GM19463 (cell line): ENCODE results near the gene KRTAP10-2.
"Not testable (repeated sequence)": the region's sequence is repeated elsewhere in the genome, so short reads cannot be mapped to it uniquely, and the experiment has no call there.

Source experiments
- ATAC-seq: cut with Tn5 transposase; IDR thresholded peaks from one replicate; pipeline ENCODE4 v1.9.1; 2021; ENCODE audit warnings: mild to moderate bottlenecking, moderate library complexity; ENCODE audit not compliant: unreplicated experiment

KRTAP10-2 gene

DNA sequence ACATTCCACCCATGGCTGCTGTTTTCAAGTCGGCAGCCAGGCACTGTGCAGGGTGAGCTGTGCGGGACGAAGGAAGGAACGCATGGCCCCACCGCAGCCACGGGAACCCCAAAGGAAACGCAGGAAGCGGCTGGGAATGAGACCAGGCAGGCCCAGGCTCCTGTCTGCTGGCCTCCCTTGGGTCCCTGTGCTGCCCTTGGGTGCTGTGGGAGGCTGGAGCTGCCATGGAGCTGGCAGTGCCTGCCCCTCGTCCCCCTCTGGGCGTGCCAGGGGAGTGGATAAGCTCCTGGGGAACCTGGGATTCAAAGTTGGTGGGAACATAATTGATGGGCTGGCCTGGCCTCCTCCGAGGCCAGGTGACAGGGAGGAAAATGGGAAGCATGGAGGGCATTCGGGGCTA lies 17.0 kb upstream of the KRTAP10-2 start:
- ATAC-seq = no peak

DNA sequence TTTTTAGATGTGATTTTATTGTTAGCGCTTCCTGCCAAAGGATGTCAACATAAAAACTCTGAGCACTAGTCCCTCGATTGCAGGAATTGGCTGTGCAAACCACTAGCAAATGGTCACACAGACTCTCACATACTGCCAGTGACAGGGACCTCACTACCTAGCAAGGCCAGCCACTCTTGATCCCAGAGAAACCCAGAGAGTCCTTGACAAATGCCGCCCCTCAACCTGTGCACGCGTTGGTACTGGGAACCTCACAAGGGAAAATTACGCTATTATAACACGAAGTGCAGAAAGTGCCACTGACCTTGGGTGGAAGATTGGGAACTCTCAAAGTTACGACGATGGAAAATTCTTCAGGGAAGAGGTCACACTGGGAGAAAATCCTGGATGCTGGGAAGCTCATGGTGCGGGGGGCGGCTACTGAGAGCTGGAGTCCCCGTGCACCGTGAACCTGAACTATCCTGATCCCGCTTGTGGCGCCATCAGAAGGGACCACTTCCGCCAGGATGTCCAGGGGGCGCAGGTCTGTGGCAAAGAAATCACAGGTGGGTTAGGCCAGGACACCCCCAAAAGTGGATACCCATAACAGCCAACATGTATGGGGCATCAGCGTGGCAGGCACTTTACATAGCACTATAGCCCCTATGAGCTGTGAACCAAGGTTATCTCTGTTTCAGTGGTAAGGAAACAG lies 16.3 kb upstream of the KRTAP10-2 start:
- no peak for ATAC-seq

DNA sequence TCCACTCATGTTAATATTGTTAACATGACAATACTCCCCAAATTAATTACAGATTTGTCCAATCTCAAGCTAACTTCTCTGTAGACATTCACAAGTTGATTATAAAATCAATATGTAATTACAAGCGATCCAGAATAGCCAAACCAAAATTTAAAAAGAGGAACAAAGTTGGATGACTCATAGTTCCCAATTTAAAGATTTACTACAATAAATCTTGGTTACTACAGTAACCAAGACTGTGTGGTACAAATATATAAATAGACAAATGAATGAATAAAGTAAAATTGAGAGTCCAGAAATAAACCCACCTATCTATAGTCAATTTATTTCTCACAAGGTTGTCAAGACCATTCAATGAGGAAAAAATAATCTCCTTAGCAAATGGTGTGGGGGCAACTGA lies 15.1 kb upstream of the KRTAP10-2 start:
- no peak for ATAC-seq

DNA sequence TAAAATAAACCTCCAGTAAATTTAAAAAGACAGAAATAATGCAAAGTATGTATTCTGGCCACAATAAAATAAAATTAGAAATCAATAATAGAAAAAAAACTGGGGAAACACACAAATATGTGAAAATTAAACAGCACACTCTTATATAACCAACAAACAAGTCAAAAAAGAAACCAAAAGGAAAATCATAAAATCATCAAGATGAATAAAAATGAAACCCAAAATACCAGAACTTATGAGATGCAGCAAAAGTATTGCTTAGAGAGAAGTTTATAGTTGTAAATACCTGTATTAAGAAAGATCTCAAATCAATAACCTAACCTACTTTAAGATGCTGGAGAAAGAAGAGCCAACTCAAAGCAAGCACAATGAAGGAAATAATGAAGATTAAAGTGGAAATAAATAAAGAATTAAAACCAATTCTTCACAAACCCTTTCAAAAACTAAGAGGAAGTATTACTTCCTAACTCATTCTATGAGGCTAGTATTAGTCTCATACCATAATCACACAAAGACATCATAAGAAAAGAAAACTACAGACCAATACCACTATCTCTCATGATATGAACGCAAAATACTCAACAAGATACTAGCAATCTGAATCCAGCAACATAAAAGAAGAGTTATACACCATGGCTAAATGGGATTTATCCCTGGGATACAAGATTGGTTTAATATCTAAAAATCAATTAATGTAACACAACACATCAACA lies 13.7 kb upstream of the KRTAP10-2 start:
- no peak for ATAC-seq

DNA sequence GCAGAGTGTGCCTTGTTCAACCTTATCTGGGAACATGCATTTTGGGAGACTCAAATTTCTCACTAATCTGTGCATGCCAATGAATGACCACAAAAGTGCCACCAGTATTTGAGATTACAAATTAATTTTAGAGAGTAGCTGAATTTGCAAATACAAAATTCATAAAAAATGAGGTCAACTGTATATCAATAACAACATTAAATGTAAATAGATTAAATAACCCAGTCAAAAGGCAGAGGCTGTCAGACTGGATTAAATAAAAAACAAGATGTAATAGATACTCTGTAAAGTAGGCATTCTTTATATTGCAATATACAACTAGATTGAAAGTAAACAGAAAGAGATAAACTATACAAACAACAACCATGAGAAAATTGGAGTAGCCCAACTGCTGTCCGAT lies 12.8 kb upstream of the KRTAP10-2 start:
- ATAC-seq = no peak

DNA sequence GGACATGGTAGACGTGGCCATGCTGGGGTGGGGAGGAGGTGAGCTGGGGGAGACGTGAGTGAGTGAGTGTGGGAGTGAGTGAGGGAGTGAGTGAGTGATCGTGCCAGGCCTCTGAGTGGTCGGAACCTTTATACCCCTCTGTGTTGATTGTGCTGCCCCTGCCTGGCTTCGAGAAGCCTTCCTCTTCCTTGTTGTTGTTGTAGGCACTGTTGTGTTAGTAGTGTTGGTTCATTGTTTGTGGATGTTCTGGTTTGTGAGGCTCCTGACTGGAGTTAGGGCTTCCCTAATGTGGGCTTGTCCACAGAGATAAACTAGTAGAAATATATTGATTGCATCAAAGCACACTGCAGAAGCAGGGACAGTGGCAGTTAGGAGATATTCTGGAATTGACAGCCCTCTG lies 7.4 kb upstream of the KRTAP10-2 start, which contains the start of gene KRTAP10-3:
Gene KRTAP10-3 (minus strand): TSS at position 101 of the 400 bp plus-strand sequence. CDS start 80 bp downstream, at position 21.
- no peak for ATAC-seq

DNA sequence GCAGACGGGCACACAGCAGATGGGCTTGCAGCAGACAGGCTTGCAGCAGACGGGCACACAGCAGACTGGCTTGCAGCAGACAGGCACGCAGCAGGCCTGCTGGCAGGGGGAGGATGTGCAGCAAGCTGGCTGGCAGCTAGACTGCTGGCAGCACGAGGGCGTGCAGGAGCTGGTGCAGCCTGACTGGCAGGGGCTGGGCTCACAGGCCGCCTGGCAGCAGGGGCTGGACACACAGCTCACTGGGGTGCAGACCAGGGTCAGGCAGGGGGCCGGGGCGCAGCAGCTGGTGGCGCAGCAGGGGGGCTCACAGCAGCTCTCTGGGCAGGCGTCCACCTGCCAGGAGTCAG lies 7.0 kb upstream of the KRTAP10-2 start:
- not testable (repeated sequence) for ATAC-seq

DNA sequence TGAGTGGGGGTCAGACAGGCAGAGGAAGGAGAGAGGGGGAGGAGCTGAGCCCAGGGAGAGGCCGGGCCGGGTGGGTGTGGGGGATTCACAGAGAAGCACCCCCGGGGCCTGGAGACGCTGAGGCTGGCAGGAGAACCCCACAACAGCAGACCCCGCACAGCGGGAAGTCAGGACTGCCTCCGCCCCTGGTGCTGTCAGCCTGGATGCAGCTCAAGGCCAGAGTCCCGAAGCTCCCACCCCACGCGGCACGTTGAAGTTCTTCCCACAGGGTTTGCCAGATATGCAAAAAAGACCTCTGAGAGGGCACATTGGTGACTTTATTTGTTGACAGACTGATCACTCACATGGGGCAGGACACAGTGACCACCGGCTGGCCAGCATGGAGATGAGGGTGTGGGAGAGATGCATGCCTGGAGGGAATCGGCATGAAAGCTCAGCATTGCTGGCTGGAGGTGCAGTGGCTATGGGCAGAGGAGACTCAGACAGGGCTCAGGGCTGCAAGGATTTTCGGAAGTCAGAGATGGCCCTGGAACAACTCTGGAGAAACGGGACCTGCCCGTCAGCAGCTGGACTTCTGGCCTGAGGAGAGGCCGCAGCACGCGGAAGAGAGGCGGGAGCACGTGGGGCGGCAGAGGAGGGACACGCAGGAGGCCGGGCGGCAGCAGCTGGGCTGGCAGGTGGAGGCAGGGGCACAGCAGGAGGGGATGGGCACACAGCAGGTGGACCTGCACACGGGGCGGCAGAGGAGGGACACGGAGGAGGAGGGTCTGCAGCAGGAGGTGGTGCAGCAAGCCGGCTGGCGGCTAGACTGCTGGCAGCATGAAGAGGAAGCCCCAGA lies 6.4 kb upstream of the KRTAP10-2 start:
- no peak for ATAC-seq

DNA sequence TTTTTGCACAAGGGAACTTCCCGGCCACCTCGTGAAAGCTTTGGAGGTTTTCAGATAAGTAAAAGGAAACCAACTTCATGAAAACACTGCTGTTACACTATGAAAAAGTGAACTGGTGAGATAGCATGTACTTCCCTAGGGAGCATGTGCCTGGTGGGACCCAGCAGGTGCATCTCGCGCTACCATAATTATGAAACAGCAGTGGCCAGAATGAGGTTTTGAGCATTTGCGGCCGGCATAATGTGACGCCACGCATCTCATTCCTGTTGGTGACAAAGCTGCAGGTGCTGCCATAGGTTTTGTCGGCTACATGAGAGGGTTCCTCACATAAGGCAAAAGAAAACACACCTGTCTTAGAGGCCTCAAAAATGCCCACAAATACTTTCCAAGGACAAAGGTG lies 5.6 kb upstream of the KRTAP10-2 start:
- ATAC-seq = no peak

DNA sequence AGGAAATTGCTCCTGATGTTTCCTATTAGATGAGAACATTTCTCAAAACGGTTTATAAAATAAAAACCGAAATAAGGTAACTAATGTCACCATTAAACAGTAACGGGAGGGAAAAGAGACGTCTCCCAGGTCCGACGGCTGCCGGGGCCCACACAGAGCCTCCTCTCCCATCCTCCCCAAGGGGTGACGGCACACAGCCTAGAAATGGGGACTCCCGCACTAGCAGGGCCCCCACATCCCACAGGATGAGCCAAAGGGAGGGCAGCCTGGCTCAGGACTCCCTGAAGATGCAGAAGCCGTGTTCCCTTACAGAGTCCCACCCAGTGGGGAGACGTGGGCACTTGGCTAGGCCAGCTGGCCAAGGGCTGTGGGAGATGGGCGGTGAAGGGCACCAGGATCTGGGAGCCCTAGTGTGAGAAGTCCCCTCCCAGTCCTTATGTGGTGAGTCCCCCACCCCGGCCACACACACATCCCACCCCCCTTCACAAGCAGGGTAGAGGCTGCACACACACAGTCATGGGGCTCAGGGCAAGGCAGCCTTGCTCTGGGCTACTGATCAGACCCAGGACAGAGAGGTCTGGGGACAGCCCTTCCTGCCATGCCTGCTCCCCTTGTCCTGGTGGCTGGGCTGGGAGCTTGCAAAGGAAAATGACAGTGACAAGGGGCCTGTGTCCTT lies 4.0 kb upstream of the KRTAP10-2 start:
- ATAC-seq = no peak

DNA sequence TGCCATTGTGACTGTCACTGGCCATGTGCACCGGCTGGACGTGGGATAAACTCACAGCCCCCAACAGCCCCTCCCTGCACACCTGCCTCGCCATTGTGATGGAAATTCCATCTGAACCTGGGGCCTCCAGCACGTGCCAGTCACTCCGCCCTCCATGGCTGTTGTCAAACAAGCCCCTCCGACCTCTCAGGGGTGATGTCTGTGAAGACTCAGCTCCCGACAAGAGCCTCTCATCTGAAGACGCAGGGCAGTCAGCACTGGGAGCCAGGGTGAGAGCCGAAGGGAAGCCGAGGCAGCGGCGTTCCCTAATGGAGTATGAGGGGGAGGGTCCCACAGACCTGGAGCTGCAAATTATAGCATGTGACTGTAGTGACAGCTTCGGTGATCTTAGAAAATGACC lies 1.4 kb upstream of the KRTAP10-2 start:
- no peak for ATAC-seq

DNA sequence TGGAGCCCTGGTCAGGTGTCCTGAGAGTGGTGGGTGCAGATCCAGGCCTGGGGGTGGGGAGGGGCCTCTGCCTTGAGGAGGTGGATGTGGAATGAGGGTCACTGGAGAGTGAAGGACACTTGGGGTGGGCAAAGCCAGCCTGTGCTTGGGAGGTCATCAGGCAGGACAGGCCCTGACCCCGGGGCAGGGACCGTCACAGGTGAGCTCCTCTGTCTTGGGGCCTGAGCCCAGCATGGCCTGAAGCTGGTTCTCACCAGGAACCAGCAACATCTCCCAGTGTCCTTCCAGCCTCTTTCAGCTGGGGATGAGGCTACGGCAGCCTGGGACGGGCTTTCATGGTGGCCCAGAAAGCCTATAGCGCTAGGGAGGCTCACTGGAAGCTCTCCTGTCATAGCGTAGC lies 831 bp upstream of the KRTAP10-2 start:
- ATAC-seq = no peak

DNA sequence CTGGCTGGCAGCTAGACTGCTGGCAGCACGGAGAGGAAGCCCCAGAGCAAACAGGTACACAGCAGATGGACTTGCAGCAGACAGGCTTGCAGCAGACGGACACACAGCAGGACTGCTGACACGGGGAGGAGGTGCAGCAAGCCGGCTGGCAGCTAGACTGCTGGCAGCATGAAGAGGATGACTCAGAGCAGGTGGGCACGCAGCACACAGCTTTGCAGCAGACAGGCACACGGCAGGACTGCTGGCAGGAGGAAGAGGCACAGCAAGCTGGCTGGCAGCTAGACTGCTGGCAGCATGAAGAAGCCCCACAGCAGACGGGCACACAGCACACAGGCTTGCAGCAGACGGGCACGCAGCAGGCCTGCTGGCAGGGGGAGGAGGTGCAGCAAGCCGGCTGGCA lies 498 bp downstream of the KRTAP10-2 start:
- ATAC-seq = no peak

DNA sequence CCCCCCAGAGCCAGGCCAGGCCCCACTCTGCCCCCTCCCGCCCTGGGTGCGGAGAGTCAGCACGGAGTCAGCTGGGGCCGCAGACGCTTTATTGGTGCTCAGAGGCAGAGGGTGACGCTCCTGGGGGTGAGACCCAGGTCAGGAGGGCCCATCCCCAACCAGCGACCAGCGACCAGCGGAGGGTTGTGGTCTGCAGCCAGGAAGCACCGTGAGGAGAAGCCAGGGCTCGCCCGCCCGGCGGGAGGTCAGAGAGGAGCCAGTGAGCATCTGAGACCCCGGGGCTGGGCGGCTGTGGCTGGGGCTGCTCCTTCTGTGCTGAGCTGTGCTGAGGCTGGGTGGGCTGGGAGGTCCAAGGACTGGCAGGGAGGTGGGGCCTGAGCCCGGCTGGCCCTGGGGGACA lies 1.0 kb downstream of the KRTAP10-2 start:
- not testable (repeated sequence) for ATAC-seq

DNA sequence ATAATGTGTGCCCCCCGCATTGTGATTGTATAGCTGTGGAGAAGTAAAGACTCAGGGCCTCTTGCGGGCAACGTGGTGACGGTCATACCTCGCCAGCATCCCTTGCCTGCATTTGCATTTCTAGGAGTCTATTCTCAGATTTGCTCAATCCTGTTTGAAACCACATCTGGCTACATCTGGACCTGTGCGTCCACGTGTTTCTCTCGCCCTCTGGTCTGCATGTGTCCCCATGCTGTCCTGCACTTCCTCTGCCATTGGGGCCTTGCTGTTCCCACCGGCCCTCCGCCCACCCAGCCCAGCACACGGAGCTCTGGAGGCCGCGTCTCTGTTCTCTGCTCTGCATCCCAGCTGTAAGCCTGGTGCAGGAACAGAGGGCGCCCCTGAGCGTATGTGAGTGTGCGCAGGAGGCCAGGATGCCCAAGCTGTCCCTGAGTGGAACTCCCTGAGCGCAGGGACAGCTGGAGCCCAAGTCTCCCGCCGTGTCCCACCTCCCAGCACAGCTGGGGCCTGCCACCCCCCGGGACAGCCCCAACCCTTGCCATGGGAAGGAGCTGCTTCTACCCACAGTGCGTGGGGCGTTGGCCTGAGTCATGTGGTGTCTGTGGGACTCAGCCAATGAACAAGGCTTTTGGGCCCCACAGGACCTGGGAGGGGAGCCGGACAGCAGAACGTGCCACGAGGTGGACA lies 1.6 kb downstream of the KRTAP10-2 start:
- no peak for ATAC-seq

DNA sequence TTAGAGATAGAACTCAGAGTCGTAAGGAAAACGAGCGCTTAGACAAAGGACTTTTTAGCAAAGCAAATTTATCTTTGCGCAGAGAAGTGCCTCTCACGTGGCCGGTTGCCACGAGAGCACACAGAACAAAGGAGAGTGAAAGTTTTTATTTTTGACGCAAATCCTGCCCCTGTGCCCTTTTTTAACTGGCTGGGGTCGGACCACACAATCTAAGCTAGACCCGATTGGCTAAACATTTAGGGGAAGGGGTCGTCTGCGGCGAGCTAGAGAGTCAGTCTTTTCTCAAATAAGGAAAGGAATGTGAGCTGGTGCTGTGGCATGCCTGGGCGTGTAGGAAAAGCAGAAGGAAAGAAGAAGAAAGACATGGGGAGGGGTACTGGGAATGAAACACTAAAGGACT lies 2.4 kb downstream of the KRTAP10-2 start:
- no peak for ATAC-seq

DNA sequence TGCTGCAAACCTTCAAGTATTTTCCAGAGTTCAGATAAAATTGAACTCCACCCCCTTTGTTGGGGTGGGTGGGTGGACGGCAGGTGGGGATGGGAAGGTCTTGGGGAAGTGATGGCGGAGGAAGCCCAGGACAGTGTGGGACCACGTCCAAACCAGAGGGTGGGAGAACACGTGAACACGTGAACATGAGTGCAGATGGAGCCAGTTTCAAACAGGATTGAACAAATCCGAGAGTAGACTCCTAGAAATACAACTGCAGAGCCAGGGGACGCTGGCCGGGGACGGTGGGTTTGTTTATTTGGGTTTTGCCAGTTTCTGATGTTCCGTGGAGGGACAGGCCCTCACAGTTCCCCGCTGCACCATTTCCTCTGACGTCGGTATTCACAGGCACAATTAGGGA lies 2.9 kb downstream of the KRTAP10-2 start:
- ATAC-seq = no peak

DNA sequence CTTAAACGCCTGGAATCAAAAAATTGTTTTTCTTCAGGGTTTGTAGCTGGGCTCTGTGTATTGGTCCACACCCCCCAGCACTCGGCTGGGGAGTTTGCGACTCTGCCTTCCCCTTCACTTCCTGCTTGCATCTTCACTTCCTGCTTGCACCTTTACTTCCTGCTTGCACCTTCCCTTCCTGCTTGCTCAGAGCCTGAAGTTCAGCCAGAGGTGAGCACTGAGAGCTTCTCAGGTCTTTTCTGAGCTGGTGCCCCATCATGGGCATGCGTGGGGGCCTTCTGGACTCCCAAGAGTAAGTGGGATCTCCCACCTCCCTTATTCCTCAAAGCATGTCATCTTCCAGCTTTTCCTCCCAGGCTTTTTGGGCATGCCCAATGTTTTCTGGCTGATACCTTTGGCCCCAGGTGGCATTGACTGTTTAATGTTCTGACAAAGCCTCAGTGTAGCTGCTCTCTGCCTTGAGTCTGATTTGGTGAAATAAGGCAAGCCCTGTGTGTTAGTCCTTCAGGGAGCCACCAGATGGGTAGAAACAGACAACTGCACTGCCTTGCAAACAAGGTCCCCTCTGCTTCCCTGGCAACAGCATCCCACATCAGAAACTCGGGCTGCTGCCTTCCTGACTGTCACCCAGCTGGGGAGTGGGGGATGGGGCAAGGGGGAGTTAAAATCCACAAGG lies 3.5 kb downstream of the KRTAP10-2 start:
- no peak for ATAC-seq

DNA sequence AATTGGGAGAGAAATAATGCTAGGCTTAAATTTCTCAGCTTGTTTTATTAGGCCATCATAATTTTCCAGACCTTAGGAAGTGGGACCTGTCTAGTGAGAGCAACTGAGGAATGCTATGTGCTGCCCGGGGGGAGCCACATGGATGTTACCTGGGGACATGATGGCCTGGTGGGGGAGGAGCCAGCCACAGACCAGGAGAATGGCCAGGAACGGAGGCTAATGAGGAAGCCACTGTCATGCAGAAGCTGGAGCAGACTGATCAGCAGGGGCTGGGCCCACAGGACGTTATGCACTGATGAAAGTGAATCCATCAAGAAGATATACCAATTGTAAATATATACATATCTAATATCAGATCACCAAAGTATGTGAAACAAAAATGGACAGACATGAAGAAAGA lies 6.7 kb downstream of the KRTAP10-2 start:
- ATAC-seq = no peak

DNA sequence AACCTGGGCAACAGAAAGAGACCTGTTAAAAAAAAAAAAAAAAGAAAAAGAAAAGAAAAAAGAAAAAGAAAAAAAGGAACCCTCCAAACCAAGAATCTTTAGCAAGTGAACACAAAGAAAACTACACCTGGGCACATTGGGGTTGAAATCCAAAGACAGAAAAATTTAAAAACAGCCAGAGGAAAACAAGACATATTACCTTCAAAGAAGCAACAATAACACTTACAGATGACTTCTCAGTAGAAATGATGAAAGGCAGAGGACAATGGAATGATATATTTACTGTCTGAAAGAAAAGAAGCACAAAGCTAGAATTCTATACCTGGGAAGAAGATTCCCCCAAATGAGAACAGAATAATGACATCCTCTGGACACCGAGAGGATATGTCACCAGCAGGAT lies 8.6 kb downstream of the KRTAP10-2 start:
- no peak for ATAC-seq
